Bronchial epithelial cell (primary cell): ENCODE data around the gene LTBP1. TPM values are rescaled to one million over a fixed set of nuclear protein-coding genes. Genes with fewer than 3 reads are reported as not detected.

Experiments
- DNase-seq: peaks from one replicate; pipeline ENCODE4 v3.0.0-alpha.2; 2010; ENCODE audit warnings: low read depth
- FAIRE-seq: peaks from 2 replicates; lab custom pipeline; 2011; peaks lifted over from hg19 to GRCh38; lab: Jason Lieb, UNC
- H3K27me3 ChIP-seq: 2 replicates; pipeline ENCODE4 v1.5.1; 2011; ENCODE audit warnings: low read length; ENCODE audit not compliant: control insufficient read depth, insufficient read depth
- H3K36me3 ChIP-seq: 2 replicates; pipeline ENCODE4 v1.5.1; 2011; ENCODE audit warnings: low read length; ENCODE audit not compliant: control insufficient read depth, insufficient read depth
- H3K4me3 ChIP-seq: 2 replicates; pipeline ENCODE4 v1.5.1; 2011; ENCODE audit warnings: mild to moderate bottlenecking, low read depth, low read length, control low read depth
- total RNA-seq: library from RNA; depleted of rRNA; stranded (reverse); fragments of >200 nt; gene quantifications from 2 replicates; pipeline ENCODE4 v1.2.1, GENCODE V29; 2014
- TF ChIP-seq, protein P1 (sequence below): IDR thresholded peaks from 2 replicates; pipeline ENCODE4 v1.5.1; 2011; ENCODE audit warnings: mild to moderate bottlenecking, moderate library complexity, low read length, control low read depth, inconsistent platforms; ENCODE audit not compliant: insufficient read depth, severe bottlenecking

LTBP1 gene
- total RNA-seq, 1 donor from 2014 or later = 6.6 TPM

DNA sequence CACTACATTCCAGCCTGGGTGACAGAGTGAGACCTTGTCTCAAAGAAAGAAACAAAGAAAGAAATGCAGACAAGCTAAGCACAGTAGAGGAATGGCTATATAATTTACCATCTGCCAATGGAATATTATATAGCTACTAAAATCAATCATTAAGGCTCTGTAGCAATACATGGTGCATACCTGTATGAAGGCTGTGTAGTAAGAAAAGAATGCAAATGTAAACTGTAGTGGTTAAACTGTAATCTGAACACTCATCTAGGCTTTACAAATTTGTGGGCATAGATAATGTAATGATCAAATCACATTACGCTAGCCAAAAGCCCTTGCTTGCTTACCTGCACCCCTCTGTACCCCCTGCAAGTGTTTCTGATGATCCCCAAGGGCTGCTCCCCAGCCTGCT, 230.9 kb downstream of the LTBP1 start:
- FAIRE-seq = no peak
- Histone ChIP-seq H3K4me3 (no peak overlapping the region), H3K36me3 (no peaks in the 10 kb centered on the region), H3K27me3 (no peaks in the 10 kb centered on the region)
- DNase-seq = no peak
- TF ChIP-seq, protein P1, sequence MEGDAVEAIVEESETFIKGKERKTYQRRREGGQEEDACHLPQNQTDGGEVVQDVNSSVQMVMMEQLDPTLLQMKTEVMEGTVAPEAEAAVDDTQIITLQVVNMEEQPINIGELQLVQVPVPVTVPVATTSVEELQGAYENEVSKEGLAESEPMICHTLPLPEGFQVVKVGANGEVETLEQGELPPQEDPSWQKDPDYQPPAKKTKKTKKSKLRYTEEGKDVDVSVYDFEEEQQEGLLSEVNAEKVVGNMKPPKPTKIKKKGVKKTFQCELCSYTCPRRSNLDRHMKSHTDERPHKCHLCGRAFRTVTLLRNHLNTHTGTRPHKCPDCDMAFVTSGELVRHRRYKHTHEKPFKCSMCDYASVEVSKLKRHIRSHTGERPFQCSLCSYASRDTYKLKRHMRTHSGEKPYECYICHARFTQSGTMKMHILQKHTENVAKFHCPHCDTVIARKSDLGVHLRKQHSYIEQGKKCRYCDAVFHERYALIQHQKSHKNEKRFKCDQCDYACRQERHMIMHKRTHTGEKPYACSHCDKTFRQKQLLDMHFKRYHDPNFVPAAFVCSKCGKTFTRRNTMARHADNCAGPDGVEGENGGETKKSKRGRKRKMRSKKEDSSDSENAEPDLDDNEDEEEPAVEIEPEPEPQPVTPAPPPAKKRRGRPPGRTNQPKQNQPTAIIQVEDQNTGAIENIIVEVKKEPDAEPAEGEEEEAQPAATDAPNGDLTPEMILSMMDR = no peak

DNA sequence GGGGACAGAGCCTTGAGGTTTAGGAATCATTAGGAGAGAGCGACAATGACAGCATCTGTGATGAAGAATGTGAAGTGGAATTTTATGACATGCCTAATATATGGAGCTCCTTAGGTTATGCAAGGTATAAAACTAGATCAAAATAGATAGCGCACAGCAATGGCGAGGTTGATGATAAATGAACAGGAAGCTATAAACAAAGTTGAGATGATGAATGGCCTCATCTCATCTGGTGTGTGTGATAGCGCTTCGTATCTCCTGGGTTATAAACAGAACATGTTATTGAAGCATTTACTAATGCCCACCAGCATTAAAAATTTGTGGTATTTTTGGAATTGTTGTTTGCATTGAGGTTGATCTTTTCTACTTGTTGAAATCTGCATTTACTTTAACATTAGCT, 231.5 kb downstream of the LTBP1 start:
- DNase-seq = no peak
- Histone ChIP-seq H3K27me3 (no peaks in the 10 kb centered on the region), H3K4me3 (no peak overlapping the region), H3K36me3 (no peaks in the 10 kb centered on the region)
- TF ChIP-seq, protein P1 = no peak
- no peak for FAIRE-seq

DNA sequence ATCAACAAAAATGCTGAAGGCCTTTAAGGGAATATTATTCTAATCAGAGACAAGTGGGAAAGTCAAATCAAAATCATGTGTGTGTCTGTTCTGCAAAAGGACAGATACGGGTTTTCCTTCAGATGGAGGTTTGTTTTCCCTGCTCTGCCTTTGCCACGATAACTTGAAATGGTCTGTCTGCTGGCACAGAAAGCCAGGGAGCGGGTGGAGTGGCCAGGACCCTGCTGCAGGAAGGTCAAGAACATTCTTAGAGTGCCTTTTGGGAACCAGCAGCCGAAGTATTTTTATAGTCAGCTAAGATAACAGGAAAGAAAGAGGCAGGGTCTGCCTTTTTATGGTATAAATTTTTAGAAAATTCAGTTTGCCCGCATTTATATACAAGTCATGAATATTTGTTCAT, 234.2 kb downstream of the LTBP1 start:
- H3K4me3 ChIP-seq = no peak overlapping the region
- no peak for DNase-seq
- FAIRE-seq = no peak
- TF ChIP-seq, protein P1 = no peak
- no peaks in the 10 kb centered on the region for H3K27me3 ChIP-seq
- H3K36me3 ChIP-seq = no peaks in the 10 kb centered on the region

DNA sequence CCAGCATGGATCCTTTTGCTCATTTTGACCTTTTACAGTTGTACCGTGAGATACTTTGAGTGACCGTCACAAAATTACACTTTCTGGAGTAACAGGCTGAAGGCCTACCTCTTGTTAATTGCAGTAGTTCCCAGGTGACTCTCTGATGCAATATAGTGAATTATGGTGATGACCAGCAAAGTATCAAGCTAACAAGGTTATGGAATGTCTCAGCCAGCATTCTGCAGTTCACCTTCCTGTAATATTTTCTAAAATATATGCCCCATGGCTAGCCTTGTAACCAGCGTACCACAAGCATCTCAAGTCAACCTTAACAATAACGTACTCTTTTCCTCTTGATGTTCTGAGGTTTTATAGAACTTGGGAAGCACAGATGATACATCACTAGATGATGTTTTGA, 234.7 kb downstream of the LTBP1 start:
- FAIRE-seq = no peak
- TF ChIP-seq, protein P1 = no peak
- H3K27me3 ChIP-seq = no peaks in the 10 kb centered on the region
- no peak for DNase-seq
- H3K4me3 ChIP-seq = no peak overlapping the region
- H3K36me3 ChIP-seq = no peaks in the 10 kb centered on the region

DNA sequence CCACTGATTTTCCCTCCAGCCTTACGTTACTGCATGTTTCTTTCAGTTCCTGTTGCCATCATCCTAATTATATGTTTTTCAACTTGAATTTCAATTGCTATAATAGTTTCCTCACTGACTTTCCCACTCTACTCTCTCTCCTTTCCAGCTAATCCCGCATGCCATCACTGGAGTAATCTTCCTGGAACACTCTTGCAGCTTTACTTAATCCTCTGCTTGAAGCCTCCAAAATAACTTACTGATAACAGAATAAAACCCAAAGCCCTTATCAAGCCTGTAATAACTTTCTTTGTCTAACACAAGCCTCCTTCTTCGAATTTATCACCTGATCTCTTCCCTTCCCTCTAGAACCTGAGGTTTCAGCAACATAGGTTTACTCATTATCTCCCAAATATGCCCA, 237.3 kb downstream of the LTBP1 start:
- FAIRE-seq (no peak), DNase-seq (no peak)
- Histone ChIP-seq H3K27me3 (no peaks in the 10 kb centered on the region), H3K36me3 (no peaks in the 10 kb centered on the region), H3K4me3 (no peak overlapping the region)
- TF ChIP-seq, protein P1 = no peak

DNA sequence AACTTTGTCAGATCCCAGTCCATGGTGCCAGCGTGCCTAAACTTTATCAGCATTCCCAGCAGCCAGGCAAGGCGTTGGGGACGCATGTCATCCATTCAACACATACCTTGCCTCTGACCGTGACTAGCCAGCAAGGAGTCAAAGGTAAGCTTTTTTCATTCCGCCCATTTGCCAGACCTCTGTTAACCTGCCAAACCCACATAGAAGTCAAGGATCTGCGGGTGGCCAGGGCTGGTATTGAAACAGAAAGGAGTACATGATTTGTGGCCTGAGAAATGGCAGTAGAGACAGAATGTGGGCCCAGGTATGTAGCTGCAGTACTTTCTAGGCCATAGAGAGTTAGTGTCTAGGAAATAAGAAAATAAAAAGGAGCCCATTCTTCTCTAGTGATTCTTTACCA, 240.2 kb downstream of the LTBP1 start:
- Histone ChIP-seq H3K4me3 (no peak overlapping the region), H3K36me3 (no peaks in the 10 kb centered on the region), H3K27me3 (no peaks in the 10 kb centered on the region)
- no peak for FAIRE-seq
- no peak for DNase-seq
- TF ChIP-seq, protein P1 = no peak
